Psoas muscle (tissue), 8 donors: ENCODE measurements around the gene LRRC28. TPM values are rescaled to one million over a fixed set of nuclear protein-coding genes. Genes with fewer than 3 reads are reported as not detected.
A peak's percentile ranks its signal among the peaks of the same experiment; 100 is the strongest.

Experiments
- ATAC-seq, 4 donors: fragments of 200-7000 bp; cut with Tn5 transposase; one replicate each; pipeline ENCODE4 v1.9.1; 2020; ENCODE audit warnings: moderate library complexity in 3 of 4, mild to moderate bottlenecking in 2 of 4
- DNase-seq, 2 donors: peaks; one replicate each; pipeline ENCODE4 v3.0.0-alpha.2; 2020
- H3K27ac ChIP-seq: fragments of 200-600 bp; one replicate; pipeline ENCODE4 v1.8.0; 2022
- H3K27me3 ChIP-seq, 3 donors: fragments of 200-600 bp in 1 of 3; one replicate each; pipeline versions ENCODE4 v1.6.1 to v1.8.0; 2013 to 2022; ENCODE audit warnings: low read length in 2 of 3, mild to moderate bottlenecking in 2 of 3, moderate library complexity in 1 of 3; ENCODE audit not compliant: insufficient read depth in 3 of 3
- H3K36me3 ChIP-seq, 2 donors: fragments of 200-600 bp in 1 of 2; one replicate each; pipeline versions ENCODE4 v1.6.1 to v1.8.0; 2013 to 2022; ENCODE audit warnings: low read depth in 1 of 2, mild to moderate bottlenecking in 1 of 2, moderate library complexity in 1 of 2; ENCODE audit not compliant: insufficient read depth in 1 of 2
- H3K4me1 ChIP-seq: fragments of 200-600 bp; one replicate; pipeline ENCODE4 v1.8.0; 2022
- H3K4me3 ChIP-seq: fragments of 200-600 bp; one replicate; pipeline ENCODE4 v1.8.0; 2022; ENCODE audit warnings: mild to moderate bottlenecking
- H3K9me3 ChIP-seq: fragments of 200-600 bp; one replicate; pipeline ENCODE4 v1.8.0; 2022
- CTCF ChIP-seq: fragments of 200-600 bp; IDR thresholded peaks from one replicate; pipeline ENCODE4 v1.8.0; 2022; ENCODE audit warnings: antibody characterized with exemption
- WGBS, 3 donors: extraction: QIAGEN DNeasy Blood & Tissue Kit; methylation state at CpG; one replicate each; pipeline versions ENCODE4 v1.1.6 to v1.1.7; 2013; 5-methylcytosine and 5-hydroxymethylcytosine counted together
- intact Hi-C, 2 donors: fragments of 100-400 bp; cut with DNase I; formaldehyde crosslinking; loops; one replicate each; pipeline versions ENCODE4 v1.11.0 to v1.14.2; 2022
- polyA plus RNA-seq, 3 donors: library from polyadenylated mRNA; stranded (reverse); fragments of 200-250 nt; gene quantifications; one replicate each; pipeline ENCODE4 v1.2.3, GENCODE V29; 2013
- total RNA-seq, 4 donors: library from RNA; stranded (reverse); fragmentation: NEBNext Ultra II Directional in 2 of 4; extraction: Animal tissue kit (Norgen Biotek cat#: 25700) in 2 of 4; gene quantifications; one replicate each; pipeline versions ENCODE4 v1.2.1 to v1.2.4, GENCODE V29; 2021 to 2023
- donor health status: healthy with polysubstance abuse.
- donor health status: DM: no; HTN: no; CAD: no; lungs with moderate emphysema.
- donor health status: Bipolar disorder and iron deficiency.
- donor health status: healthy.
- donor health status: DM: yes; HTN: yes; CAD: no.
- donor health status: DM: no; HTN: no; CAD: no.
- donor health status: DM: no; HTN: no; CAD: no.
- donor health status: DM: yes; HTN: yes; CAD: no.

The LRRC28 gene
- total and polyA plus RNA-seq, 7 donors = 8.4 to 31.2 (median 21.0) TPM

- WGBS, 3 donors = 51 to 62% (median 60%) methylated on average over 11 to 14 of the region's 14 CpGs
- Histone ChIP-seq H3K4me3 (no peak overlapping the region), H3K27ac (no peak overlapping the region), H3K9me3 (no peaks in the 10 kb centered on the region), H3K36me3 (no peaks in the 10 kb centered on the region), H3K4me1 (peaks cover 10% of the 10 kb centered on the region), H3K27me3 (no peaks in the 10 kb centered on the region)
- intact Hi-C loops = no loop called here
- ATAC-seq (no peak), DNase-seq (peak in 1 of 2 donors; percentile 59)
- no peak for TF ChIP-seq CTCF
Measured at GRCh38 chr15:99433026-99433756, 181.9 kb downstream of the LRRC28 start.

GRCh38 chr15:99433757-99434450 lies 182.6 kb downstream of the LRRC28 start:
- peaks cover 17% of the 10 kb centered on the region for H3K4me1 ChIP-seq
- 83 to 94% (median 85%) methylated on average over 21 of the region's 21 CpGs for WGBS, 3 donors
- H3K27ac ChIP-seq = no peak overlapping the region
- intact Hi-C loops = no loop called here
- TF ChIP-seq CTCF = no peak
- H3K4me3 ChIP-seq = no peak overlapping the region
- no peaks in the 10 kb centered on the region for H3K36me3 ChIP-seq
- DNase-seq (peak in 1 of 2 donors; percentile 8), ATAC-seq (no peak)
- no peaks in the 10 kb centered on the region for H3K27me3 ChIP-seq
- H3K9me3 ChIP-seq = no peaks in the 10 kb centered on the region

GRCh38 chr15:99434506-99435112 lies 183.3 kb downstream of the LRRC28 start:
- WGBS, 3 donors = 82 to 86% (median 85%) methylated on average over 22 to 23 of the region's 24 CpGs

GRCh38 chr15:99435113-99435695 lies 183.9 kb downstream of the LRRC28 start:
- H3K4me3 ChIP-seq = no peak overlapping the region
- H3K9me3 ChIP-seq = no peaks in the 10 kb centered on the region
- H3K36me3 ChIP-seq = no peaks in the 10 kb centered on the region
- no peak overlapping the region for H3K27ac ChIP-seq
- peaks cover 17% of the 10 kb centered on the region for H3K4me1 ChIP-seq
- TF ChIP-seq CTCF = no peak
- intact Hi-C loops = no loop called here
- ATAC-seq = no peak
- WGBS, 3 donors = 62 to 68% (median 64%) methylated on average over 19 to 20 of the region's 20 CpGs
- H3K27me3 ChIP-seq = no peaks in the 10 kb centered on the region
- DNase-seq = peak in 1 of 2 donors; percentile 46

More at GRCh38 chr15:99434506-99435112, 183.3 kb downstream of the LRRC28 start:
- Histone ChIP-seq H3K4me3 (no peak overlapping the region), H3K36me3 (no peaks in the 10 kb centered on the region), H3K4me1 (peaks cover 17% of the 10 kb centered on the region), H3K27me3 (no peaks in the 10 kb centered on the region), H3K27ac (no peak overlapping the region), H3K9me3 (no peaks in the 10 kb centered on the region)
- DNase-seq (peak in 1 of 2 donors; percentile 28), ATAC-seq (no peak)
- TF ChIP-seq CTCF = no peak
- intact Hi-C loops = no loop called here
